NCI-H2029 (cell line): ENCODE measurements around the gene IPO11.
"Not testable (repeated sequence)": the region's sequence is repeated elsewhere in the genome, so short reads cannot be mapped to it uniquely, and the experiment has no call there.

Source experiments
- DNase-seq: peaks from one replicate; lab custom pipeline; 2025; lab: John Stamatoyannopoulos, UW

The IPO11 gene

DNA sequence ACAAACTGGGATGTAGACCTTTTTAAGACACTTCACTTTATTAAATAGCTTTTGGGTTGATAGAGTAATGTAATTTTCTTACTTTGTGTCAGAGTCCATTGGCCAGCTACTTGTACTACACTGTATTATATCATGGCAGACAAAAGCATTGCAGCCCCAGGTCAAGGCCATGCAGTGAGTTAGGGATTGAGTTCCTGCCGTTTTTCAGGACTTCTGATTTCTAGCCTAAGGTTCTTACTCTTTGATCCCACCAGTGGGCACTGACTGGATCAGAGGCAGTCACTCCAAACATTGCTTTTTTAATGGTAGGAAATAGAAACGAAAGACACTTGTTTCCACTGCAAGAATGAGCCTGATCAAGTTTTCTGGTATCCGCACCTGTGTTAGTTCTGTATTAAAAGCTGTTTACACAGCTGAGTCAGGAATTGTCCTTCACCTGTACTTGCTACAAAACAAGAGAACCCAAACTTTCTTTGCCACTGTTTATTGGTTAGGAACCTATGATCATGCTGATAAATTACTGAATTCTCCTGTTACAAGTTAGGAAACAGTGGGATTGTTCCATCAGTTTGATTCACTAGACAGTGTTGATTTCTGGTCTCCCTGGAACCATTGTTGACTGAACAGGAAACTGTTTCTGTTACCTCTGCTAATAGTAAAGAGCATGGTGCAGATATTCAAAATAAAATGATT lies 188.1 kb downstream of the IPO11 start:
- DNase-seq: no peak

DNA sequence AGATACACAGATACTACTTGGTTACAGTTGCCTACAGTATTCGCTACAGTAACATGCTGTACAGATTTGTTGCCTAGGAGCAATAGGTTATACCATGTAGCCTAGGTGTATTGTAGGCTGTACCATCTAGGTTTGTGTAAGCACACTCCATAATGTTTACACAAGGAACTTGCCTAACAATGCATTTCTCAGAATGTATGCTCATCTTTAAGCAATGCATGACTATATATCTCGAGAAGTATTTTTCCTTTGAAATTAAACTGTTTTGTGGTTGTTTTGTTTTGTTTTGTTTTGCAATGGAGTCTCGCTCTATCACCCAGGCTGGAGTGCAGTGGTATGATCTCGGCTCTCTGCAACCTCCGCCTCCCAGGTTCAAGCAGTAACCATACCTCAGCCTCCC lies 191.4 kb downstream of the IPO11 start:
- DNase-seq: no peak

DNA sequence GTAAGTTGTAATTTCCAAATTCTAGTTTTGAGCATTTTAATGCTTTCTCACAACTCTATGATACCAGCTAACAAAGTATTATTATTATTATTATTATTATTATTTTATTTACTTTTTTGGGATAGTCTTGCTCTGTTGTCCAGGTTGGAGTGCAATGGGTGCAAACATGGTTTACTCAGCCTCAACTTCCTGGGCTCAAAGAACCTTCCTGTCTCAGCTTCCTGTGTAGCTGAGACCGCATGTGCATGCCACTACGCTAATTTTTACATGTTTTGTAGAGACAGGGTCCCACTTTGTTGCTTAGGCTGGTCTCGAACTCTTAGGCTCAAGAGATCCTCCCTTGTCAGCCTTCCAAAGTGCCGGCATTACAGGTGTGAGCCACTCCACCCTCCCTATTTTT lies 193.1 kb downstream of the IPO11 start:
- no peak for DNase-seq

DNA sequence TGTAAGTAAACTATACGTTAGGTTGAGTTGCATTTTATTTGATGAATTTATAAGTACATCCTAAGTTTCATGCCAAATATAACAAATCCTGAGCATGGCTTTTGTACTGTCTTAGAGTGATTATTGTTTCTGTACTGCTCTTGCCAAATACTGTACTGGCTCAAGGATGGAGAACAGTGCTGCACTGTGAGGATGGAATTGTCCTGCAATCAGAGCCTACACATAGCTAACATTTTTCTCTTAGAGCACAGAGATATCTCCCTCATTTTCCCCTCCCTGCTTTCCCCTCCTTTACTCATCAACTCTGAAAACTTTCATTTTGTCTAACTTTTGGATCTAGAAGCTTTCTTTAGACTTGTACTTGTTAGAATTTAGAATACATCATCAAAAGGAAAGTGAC lies 194.3 kb downstream of the IPO11 start:
- no peak for DNase-seq

DNA sequence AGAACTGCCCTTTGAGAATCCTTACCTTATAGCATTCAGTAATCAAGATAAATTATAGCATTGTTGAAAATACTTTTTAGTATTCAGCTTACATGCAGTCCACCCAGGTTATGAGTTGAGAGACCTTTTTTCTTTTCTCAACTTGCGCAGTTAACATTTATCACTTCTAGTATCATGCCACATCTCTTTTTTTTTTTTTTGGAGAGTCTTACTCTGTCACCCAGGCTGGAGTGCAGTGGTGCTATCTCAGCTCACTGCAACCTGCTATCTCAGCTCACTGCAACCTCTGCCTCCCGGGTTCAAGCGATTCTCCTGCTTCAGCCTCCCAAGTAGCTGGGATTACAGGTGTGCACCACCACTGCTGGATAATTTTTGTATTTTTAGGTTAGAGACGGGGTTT lies 195.1 kb downstream of the IPO11 start:
- no peak for DNase-seq

DNA sequence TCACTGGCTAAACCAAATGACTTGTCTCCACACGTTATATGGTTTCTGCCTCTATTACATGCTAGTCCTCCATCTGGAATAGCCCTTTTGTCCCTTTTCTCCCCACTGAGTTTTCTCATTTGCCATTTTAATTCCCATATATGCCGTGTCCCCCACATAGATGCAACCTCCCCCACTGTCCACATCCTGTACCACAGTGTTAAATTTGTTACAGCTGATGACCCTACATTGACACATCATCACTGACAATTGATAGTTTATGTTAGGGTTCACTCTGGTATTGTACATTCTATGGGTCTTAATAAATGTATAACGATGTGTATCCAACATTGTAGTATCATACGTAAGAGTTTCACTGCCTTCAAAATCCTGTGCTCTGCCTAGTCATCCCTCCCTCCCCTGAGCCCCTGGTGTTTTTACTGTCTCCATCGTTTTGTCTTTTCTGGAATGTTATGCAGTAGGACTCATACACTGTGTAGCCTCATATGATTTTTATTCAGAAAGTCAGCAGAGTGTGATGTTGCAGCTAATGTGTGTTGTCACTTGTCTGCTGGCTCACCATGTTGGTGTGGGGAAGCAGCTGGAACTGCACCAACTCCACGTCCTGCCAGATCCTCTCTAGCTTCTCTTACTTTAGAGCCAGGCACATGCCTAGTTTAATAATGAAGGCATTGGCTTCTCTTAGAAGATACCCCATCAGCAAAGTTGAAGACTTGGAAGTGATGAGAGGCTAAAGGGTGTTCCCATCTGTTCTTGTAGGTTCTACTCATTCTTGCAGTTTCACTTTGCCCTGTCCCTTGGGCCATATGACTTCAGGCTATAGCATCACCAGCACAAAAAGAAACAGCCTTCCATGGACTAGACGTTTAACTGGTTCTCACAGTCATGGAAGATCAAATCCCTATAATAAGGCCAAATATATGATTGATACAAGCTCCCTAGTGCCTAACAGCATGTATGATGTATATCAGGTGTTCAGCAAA lies 196.3 kb downstream of the IPO11 start:
- DNase-seq: no peak

DNA sequence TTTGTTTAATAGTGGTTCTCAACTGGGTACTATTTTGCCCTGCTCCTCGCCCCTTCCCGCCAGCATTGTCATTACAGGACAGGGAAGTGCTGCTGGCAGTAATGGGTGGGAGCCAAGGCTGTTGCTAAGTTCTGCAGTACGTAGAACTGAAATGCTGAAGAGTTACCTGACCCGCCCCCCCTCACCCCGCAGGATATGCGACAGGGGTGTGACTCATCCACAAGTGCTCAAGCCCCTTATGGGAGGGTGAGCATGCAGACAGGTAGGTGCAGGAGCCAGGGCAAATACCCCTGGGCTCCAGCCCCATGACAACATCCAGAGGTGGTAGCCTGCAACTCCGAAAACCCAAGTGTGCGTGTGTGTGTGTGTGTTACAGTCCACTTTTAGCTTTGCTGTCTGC lies 201.8 kb downstream of the IPO11 start:
- no peak for DNase-seq

DNA sequence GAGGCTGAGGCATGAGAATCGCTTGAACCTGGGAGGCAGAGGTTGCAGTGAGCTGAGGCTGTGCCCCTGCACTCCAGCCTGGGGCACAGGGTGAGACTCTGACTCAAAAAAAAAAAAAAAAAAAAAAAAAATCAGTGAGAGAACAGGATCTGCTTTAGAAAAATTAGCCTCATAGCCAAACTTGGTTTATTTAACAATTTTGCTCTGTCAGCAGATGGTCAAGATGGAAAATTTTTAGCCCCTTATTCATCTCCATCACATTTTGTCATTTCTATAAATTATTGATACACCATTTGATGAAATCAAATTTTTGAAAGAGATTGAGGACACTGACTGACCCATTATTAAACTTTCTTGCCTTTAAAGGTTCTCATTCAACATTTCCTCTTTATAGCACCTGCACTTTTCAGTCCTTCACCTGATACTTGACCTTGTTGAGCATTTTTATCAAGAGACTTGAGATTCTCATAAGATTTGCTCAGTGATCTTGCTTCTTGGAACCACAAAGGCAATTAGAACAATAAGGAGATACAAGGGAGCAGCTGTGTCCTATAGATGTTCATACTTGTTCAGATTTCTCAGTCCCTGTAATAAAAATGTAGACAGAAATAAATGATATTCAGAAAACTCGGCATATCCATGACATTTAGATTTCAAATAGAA lies 204.2 kb downstream of the IPO11 start:
- no peak for DNase-seq

DNA sequence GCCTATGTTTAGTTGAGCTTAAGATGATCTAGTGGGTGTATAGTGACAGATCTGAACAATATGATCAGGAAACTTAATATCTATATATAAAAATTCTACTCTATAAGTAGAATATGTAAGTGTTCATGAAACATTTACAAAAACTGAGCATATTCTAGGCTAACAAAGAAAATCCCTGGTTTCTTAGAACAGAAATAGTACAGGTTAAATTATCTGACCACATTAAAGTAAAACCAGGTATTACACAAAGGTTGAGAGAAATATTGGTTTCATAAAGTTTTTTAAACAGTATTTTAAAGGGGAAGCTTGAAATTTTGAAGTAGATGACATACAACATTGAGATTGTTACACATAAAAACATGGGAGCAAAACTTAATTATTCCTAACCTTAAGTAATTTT lies 205.4 kb downstream of the IPO11 start:
- DNase-seq: no peak

DNA sequence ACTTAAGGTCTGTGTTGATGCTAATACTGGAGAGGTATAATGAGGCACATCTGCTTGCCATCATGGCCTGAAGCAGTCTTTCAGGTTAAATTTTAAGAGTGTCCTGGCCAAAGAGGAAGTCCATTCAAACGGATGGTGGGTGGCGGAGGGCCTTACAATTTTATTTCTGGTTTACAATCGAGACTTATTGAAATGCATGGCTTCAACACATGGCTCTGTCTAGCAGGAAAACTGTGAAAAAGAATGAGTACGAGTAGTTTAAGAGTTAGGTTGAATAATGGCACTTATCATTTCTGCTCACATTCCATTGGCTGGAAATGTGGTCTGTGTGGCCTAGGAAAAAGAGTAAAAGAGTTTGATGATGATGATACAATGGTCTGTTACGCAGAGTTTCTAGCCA lies 208.2 kb downstream of the IPO11 start:
- DNase-seq: no peak

DNA sequence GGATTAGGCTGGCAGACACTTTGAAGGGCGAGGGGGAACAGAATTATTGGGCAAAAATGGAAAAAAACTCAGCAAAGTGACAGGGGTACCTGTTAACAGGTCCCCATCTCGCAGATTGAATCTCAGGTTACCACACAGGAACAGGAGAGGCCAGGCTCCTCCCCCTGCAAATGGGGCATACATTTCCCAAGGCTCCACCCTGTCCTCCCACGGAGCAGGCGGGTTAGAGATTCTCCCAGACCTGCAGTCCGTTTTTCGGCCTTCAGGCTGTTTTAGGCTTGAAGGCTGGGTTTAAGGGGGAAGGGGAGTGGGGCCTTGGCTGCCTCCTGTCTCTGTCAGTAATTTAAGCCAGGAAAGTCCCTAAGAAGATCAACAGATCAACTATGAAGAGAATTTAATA lies 208.7 kb downstream of the IPO11 start:
- DNase-seq: no peak

DNA sequence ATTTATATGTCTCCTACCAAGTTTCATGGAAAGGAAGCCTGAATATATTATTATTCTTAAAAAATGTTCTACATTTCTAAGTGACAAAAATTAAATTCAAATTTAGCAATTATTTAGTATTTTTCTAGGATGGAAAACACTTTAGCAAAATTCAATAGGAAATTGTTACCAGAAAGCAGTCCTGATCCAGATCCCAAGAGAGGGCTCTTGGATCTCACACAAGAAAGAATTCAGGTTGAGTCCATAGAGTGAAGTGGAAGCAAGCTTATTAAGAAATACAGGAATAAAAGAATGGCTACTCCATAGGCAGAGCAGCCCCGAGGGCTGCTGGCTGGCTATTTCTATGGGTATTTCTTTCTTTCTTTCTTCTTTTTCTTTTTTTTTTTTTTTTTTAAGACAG lies 210.7 kb downstream of the IPO11 start:
- no peak for DNase-seq

DNA sequence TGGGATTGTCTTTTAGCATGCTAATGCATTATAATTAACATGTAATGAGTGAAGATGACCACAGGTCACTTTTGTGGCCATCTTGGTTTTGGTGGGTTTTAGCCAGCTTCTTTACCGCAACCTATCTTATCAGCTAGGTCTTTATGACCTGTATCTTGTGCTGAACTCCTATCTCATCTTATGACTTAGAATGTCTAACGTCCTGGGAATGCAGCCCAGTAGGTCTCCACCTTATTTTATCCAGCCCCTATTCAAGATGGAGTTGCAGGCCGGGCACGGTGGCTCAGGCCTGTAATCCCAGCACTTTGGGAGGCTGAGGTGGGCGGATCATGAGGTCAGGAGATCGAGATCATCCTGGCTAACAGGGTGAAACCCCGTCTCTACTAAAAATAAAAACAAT lies 211.9 kb downstream of the IPO11 start:
- not testable (repeated sequence) for DNase-seq

DNA sequence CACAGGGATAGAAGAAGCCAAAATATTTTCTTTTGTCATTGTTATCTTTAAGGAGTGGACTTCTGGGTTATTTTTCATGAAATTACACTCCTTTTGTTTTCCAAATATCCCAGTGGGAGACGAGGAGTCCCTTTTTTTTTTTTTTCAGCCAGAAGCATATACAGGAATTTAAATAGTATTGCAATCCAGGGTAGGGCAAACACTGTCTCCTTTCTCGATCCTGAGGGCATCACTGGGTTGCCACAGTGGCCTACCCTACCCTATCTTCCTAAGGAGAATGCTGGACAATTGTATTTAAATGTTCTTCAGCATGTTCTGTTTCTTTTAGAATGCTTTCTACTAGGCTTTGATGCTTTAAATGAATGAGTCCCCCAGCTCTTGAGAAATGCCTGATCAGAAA lies 214.0 kb downstream of the IPO11 start:
- DNase-seq: no peak

DNA sequence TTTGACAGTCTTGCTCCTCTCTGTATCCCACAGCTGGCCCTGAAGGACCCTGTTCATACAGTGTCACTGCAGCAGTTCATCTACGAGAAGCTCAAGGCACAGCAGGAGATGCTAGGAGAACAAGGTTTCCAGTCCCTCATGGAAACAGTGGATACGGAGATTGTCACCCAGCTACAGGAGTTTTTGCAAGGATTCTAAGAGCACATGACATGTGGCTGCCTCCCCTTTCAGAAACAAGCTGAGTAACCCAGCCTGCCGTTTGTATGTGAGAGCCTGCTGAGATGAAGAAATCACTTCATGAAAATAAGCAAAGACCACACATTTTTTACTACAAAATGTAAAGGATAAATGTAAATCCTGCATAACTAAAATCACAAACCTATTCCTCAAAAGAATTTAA lies 214.6 kb downstream of the IPO11 start:
- no peak for DNase-seq

DNA sequence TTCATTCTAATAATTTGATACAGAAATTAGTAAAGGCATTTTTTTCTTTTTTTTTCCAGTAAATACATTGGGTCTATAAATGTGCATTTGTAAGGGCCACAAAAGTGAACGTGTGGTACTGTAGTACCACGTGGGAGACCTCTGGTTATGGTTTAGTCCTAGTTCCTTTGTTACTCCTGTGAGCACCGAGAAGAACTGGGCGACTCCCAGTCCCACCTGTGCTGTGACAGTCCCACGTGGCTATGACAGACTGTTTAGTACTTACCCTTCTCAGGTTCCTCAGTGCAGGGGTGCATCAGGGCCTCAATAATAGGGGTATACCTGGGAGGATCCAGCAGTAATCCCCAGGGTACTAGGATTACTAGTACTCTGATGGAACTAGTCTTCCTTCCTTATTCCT lies 215.3 kb downstream of the IPO11 start:
- DNase-seq: no peak

DNA sequence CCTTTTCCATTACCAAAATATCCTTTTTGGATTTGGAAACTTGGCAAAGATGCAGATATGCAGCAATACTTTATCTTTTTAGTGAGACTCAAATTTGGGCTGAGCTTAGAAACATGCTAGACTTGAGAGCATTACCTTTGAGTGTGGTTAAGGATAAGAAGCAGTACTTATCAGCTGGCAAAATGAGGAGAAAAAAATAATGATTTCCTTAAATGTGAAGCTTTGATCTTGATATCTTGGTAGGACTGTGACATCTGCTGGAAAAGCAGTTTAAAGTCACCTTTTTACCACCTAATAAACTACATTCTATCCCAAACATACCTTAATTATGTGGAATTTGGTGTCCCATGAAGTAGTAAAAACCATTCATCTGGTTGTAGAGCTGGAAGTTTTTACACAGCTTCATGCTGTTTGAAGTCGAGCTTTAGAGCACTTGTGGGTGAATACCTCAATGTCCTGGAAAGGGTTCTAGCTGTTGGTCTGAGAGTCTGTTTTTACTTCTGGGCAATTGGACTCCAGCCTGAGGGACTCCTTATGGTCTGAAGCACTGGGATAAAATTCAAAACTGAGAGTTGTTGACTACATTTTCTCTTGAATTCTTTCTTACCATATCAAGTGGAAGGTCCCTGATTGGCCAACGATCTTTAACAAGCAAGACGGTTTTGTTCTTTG lies 219.5 kb downstream of the IPO11 start:
- DNase-seq: no peak

DNA sequence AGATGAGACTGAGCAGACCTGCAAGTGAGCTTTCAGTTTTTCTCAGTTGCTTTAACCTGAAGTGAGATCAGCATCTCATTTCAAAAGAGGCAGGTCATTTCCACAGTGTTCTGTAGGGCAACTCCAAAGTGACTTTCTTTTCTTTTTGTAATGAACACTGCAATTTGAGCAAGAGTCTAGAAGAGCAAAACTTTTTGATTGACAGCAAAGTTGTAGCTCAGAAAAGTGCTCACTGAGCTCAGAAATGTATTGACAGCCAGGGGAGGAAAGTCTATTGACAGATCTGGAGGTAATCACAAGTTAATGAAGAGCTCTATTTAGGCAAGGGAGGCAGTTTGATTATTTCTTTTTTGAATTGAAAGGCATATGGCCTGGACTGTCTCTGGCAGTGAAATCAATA lies 220.7 kb downstream of the IPO11 start:
- DNase-seq: no peak

DNA sequence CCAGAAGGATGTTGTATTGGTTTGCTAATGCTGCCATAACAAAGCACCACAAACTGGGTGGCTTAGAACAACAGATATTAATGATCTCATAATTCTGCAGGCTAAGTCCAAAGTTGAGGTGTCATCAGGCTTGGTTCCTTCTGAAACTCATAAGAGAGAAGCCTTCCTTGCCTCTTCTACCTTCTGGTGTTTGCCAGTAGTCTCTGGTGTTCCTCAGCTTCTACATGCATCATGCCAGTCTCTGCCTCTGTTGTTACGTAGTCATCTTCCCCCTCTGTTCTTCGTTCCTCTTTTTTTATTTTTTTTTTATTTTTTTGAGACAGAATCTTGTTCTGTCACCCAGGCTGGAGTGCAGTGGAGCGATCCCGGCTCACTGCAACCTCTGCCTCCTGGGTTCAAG lies 227.9 kb downstream of the IPO11 start:
- DNase-seq: no peak

DNA sequence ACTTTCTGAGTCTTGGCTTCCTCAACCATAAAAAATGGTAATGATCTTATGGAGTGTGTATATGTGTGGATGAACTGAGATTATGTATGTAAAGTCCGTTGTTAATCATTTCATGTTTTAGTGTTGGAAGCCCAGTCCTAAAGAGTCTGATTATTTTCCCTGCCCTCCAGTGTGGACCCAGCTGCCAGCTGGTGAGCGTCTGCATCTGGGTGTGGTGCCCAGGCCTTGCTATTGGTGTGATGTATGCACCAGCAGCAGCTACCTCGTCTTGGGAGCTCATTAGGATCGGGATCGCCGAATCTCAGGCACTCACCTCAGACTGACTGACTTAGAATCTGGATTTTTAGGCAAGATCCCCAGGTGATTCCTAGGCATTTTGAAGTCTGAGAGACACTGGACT lies 229.9 kb downstream of the IPO11 start:
- DNase-seq: no peak

DNA sequence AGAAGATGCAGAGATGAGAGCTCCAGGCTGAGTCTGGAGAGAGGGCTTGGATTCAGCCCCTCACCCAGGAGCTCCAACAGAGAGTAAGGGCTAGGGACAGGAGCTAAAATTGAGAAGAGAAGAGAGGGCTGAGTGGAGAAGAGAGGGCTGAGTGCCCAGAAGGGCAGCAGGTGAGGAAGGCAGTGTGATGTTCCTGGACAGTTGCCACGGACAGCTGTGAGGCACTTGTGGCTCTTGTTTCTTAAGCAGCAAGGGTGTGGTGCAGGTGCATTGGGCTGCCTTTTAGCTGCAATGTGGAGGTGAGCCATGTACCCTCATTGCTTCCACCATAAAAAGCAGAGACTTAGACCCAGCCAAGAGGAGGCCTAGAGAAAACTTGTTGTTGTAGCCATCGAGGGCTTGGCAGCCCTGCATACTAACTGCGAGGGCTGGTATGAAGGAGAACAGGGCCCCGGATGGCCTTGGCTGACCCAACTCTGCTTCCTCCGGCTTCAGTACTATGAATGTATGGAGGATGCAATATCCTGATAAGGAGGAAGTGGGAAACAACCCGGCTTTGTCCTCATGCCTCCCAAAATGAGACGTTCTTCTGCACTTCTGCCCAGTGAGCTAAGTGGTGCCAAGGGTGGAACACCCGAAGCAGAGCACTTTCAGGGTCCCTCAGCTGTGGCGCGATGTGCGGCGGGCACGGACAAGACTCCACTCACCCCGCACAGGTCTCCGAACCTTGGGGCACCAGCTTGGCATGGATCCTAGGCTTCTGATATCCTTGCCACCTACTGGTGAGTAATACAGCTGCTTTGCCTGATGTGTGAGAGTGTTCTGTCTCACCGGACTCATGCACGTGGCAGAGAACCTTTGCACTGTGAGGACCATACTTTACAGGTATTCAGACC lies 231.2 kb downstream of the IPO11 start:
- peak; percentile 82 for DNase-seq
